Measurements from ENCODE around the gene EXD3.
"Not testable (repeated sequence)": the region's sequence is repeated elsewhere in the genome, so short reads cannot be mapped to it uniquely, and the experiment has no call there.

The EXD3 gene

DNA sequence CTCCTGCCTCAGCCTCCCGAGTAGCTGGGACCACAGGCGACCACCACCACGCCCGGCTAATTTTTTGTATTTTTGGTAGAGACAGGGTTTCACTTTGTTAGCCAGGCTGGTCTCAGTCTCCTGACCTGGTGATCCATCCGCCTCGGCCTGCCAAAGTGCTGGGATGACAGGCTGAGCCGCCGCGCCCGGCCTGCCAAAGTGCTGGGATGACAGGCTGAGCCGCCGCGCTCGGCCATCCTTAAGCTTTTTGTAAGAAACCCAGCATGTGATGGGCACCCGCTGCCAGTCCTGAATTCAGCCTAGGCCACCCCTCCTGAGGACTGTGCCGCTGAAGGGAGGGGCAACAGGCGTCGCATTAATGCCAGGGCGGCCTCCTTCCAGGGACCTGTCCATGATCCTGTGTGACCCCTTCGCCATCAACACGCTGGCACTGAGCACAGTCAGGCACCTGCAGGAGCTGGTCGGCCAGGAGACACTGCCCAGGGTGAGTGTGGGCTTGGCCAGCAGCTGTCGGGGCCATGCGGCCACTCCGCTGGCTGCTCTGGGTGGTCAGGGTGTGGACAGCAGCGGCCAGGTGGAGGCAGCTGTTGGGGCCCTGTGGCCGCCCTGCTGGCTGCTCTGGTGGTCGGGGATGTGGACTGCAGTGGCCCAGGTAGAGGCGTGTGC is 157.3 kb downstream of the EXD3 start:
- no peak for DNase-seq

DNA sequence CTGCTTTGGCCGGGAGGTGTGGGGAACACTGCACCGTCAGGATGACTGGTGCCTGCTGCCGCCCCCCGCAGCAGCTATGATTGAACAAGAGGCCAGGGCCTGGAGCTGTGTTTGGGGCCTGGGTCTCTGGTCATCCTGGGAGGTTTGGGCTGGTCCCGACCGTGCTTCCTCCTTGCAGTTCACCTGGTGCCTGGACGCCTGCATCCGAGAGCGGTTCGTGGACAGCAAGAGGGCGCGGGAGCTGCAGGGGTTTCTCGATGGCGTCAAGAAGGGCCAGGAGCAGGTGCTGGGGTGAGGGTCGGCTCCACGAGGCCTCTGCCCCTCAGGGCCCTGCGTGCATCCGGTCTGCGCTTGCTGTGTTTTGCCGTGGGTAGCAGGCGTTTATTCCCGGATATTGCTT is 158.9 kb downstream of the EXD3 start:
- no peak for DNase-seq

DNA sequence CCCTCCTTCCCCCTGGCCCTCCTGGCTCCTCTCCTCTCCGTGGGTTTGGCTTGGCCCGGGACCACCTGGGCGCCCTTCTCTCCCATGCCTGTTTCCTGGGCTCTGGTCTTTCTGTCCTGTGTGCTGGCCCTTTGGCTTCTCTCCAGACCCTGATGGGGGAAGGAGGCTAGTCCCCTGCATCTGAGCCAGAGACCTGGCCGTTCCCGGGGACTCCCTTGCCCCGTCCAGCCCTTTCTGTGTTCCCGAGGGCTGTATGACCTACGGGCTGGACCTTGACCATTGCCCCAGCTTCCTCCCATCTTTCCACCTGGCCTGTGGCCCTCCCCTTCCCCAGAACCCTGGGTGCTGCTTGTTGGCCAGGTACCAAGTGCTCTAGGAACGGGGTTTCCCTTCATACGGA is 159.5 kb downstream of the EXD3 start:
- no peak for DNase-seq

DNA sequence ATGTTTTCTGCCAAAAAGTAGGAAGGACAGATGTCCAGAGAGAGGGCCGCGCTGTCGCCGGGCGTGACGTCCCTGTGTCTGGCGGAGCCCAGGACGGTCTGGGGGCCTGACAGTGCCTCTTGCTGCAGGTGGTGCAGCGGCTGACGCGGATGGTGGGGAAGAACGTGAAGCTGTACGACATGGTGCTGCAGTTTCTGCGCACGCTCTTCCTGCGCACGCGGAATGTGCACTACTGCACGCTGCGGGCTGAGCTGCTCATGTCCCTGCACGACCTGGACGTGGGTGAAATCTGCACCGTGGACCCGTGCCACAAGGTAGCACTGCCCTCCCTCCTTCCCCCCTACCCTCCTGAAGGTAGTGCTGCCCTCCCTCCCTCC is 160.1 kb downstream of the EXD3 start:
- no peak for DNase-seq

DNA sequence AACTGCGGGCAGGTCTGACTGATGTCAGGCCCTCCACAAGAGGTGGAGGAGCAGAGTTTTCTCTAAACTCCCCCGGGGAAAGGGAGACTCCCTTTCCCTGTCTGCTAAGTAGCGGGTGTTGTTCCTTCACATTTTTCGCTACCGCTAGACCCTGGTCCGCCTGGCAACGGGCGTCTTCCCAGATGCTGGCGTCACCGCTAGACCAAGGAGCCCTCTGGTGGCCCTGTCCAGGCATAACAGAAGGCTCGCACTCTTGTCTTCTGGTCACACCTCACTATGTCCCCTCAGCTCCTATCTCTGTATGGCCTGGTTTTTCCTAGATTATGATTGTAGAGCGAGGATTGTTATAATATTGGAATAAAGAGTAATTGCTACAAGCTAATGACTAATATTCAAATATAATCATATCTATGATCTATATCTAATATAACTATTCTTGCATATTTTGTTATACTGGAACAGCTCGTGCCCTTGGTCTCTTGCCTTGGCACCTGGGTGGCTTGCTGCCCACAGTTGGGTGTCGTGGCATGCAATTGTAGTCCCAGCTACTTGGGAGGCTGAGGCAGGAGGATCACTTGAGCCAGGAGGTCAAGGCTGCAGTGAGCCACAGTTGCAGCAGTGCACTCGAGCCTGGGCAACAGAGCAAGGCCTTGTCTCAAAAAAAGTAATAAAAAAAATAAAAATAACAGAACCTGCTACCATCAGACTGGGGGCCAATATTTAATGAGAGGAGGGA is 160.6 kb downstream of the EXD3 start:
- DNase-seq, result not testable (repeated sequence)
